ENCODE measurements around the gene SVIL.

DNA sequence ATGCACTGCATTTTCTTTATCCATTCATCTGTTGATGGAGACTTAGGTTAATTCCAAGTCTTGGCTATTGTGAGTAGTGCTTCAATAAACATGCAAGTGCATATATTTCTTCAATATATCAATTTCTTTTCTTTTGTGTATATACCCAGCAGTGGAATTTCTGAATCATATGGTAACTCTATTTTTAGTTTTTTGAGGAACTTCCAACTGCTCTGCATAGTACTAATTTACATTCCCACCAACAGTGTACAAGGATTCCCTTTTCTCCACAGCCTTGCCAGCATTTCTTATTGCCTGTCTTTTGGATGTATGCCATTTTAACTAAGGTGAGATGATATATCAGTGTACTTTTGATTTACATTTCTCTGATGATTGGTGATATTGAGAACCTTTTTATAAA lies 200.7 kb downstream of the SVIL start:
- TF ChIP-seq, protein P1, sequence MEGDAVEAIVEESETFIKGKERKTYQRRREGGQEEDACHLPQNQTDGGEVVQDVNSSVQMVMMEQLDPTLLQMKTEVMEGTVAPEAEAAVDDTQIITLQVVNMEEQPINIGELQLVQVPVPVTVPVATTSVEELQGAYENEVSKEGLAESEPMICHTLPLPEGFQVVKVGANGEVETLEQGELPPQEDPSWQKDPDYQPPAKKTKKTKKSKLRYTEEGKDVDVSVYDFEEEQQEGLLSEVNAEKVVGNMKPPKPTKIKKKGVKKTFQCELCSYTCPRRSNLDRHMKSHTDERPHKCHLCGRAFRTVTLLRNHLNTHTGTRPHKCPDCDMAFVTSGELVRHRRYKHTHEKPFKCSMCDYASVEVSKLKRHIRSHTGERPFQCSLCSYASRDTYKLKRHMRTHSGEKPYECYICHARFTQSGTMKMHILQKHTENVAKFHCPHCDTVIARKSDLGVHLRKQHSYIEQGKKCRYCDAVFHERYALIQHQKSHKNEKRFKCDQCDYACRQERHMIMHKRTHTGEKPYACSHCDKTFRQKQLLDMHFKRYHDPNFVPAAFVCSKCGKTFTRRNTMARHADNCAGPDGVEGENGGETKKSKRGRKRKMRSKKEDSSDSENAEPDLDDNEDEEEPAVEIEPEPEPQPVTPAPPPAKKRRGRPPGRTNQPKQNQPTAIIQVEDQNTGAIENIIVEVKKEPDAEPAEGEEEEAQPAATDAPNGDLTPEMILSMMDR (conservative IDR thresholded peaks at IDR 0.05), result no peak
- TF ChIP-seq ZFX (IDR thresholded peaks at IDR 0.05), result no peak

Measured in C4-2B (cell line).